Thyroid gland (tissue), 4 donors: ENCODE results near the gene DOCK8. TPM values are rescaled to one million over a fixed set of nuclear protein-coding genes. Genes with fewer than 3 reads are reported as not detected.

Source experiments
- DNase-seq, 2 donors: peaks; one replicate each; pipeline ENCODE4 v3.0.0-alpha.2; 2019
- H3K27ac ChIP-seq, 3 donors: fragments of 200-600 bp; sonication (generic); 1 replicate in 2 of 3; 2 replicates in 1 of 3; pipeline ENCODE4 v1.5.1; 2016 to 2019; ENCODE audit warnings: mild to moderate bottlenecking in 1 of 3, moderate library complexity in 1 of 3
- H3K27me3 ChIP-seq: fragments of 200-600 bp; sonication (generic); one replicate; pipeline ENCODE4 v1.5.1; 2019
- H3K36me3 ChIP-seq, 2 donors: fragments of 200-600 bp; sonication (generic); one replicate each; pipeline ENCODE4 v1.5.1; 2016 to 2019
- H3K4me1 ChIP-seq, 2 donors: fragments of 200-600 bp; sonication (generic); one replicate each; pipeline ENCODE4 v1.5.1; 2017 to 2019
- H3K4me3 ChIP-seq, 3 donors: fragments of 200-600 bp; sonication (generic); replicated peaks in 1 of 3; 1 replicate in 2 of 3; 2 replicates in 1 of 3; pipeline ENCODE4 v1.5.1; 2016; ENCODE audit warnings: mild to moderate bottlenecking in 1 of 3
- H3K9me3 ChIP-seq: fragments of 200-600 bp; sonication (generic); one replicate; pipeline ENCODE4 v1.5.1; 2017
- CTCF ChIP-seq, 6 experiments: fragments of 200-600 bp in 3 of 6; fragments of 450-650 bp in 3 of 6; sonication (generic) in 3 of 6; IDR thresholded peaks; one replicate each; pipeline ENCODE4 v1.5.1; 2016 to 2019; ENCODE audit warnings: antibody characterized with exemption in 6 of 6, mild to moderate bottlenecking in 2 of 6, inconsistent platforms in 1 of 6, moderate library complexity in 1 of 6
- POLR2A ChIP-seq, 2 donors: fragments of 450-650 bp; IDR thresholded peaks; one replicate each; pipeline ENCODE4 v1.6.1; 2017; ENCODE audit warnings: antibody characterized with exemption in 2 of 2, mild to moderate bottlenecking in 2 of 2, moderate library complexity in 1 of 2
- WGBS, 2 donors: methylation state at CpG; one replicate each; pipeline ENCODE4 v1.1.5; 2017; 5-methylcytosine and 5-hydroxymethylcytosine counted together
- intact Hi-C: fragments of 100-400 bp; cut with DNase I; formaldehyde crosslinking; loops from one replicate; pipeline ENCODE4 v1.15.1; 2023
- total RNA-seq, 4 donors: library from RNA; depleted of rRNA; stranded (reverse); fragments of >200 nt; gene quantifications; one replicate each; pipeline ENCODE4 v1.2.3, GENCODE V29; 2016

Gene DOCK8
- total RNA-seq, 4 donors from 2014 or later, result 10.1 to 19.5 (median 16.0) TPM

DNA sequence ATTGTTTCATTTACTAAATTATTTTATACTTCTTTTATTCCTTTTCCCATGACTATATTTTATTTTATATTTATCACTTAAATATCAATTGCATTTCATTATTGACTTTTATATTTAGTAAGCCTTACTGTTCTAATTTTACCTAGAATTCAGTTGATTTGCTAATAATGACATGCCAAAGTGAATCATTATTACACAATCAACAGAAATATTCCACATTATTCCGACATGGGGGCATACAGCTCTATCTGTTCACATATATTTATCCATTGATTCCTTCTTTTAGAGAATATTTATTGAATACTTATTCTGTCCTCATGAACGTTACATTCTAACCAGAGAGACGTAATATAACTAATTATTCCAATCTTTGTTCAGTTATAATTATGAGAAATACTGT is 221.8 kb downstream of the DOCK8 start:
- Histone ChIP-seq H3K36me3 (peaks cover 0 to 4% of the 10 kb centered on the region in 2 donors), H3K27me3 (no peaks in the 10 kb centered on the region), H3K9me3 (no peaks in the 10 kb centered on the region), H3K4me3 (no peak overlapping the region), H3K4me1 (peaks cover 0 to 10% of the 10 kb centered on the region in 2 donors), H3K27ac (peak overlapping the region in 2 of 3 donors; percentile 14 to 22)
- no peak for DNase-seq
- no peak for TF ChIP-seq CTCF (IDR thresholded peaks at IDR 0.05)
- TF ChIP-seq POLR2A (IDR thresholded peaks at IDR 0.05), result no peak
- intact Hi-C loops, result no loop called here
- WGBS, 2 donors, result 65 to 98% methylated on average over 3 of the region's 3 CpGs

DNA sequence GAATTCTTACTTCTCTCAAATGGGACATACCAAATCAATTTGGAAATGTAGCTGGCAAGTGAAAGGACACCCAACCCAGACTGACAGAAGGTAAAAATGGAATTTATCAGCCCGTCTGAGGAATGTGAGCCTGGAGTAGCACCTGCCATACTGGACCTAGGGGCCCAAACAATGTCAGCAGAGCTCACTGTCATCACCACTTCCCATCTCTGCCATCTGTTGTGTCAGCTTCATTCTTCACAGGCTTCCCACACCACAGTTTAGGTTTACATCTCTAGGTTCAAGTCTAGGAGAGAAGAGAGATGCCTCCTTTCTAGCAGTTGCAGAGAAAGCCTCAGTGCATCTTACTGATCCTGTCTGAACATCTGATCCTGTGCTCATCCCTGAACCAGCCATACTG is 222.4 kb downstream of the DOCK8 start:
- Histone ChIP-seq H3K4me3 (no peak overlapping the region), H3K27me3 (no peaks in the 10 kb centered on the region), H3K36me3 (peaks cover 0 to 4% of the 10 kb centered on the region in 2 donors), H3K9me3 (no peaks in the 10 kb centered on the region), H3K27ac (peak overlapping the region in 2 of 3 donors; percentile 14 to 22), H3K4me1 (peaks cover 0 to 10% of the 10 kb centered on the region in 2 donors)
- no peak for DNase-seq
- TF ChIP-seq CTCF (IDR thresholded peaks at IDR 0.05), result no peak
- TF ChIP-seq POLR2A (IDR thresholded peaks at IDR 0.05), result no peak
- WGBS, 2 donors, result 88 to 92% methylated on average over 1 of the region's 1 CpG
- intact Hi-C loops, result no loop called here

DNA sequence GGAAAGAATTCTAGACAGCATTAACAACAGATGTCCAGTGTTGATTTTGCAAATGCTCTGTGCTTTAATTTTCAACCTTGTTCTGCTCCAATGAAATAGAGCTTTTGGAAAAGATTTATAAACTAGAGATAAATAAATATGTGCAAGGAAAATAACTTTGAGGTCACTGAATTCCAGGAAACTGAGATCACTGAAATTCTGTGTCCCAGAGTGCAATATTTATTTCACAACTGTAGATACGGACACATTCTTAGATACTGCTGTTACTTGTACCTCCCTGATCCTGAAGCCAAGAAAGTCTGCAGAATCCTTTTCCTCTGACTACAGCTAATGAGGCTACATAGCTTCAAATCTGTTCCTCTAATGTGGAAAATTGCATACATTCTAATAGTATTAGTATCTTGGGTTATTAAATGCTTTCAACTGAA is 222.9 kb downstream of the DOCK8 start:
- WGBS, 2 donors, result 66 to 73% methylated on average over 1 of the region's 1 CpG
- peak overlapping the region in 2 of 3 donors; percentile 14 to 22 for H3K27ac ChIP-seq

DNA sequence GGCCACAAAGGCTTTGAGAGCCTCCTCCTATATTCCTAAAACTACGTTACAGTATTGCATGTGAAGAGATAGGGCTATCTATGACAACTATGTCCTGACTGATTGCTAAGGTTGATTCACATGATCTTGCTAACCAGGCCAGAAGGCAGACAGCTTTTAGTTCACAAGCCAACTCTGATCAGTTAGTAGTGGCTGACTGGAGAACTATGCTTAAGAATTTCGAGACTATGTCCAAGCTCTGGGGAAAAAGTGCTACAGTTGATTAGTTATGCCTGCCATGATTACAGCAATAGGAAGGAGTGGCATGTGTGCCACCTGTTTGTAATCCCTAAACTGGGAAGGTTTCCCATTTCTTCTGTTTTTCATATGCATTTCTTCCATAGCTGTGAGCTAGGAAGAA is 223.4 kb downstream of the DOCK8 start:
- 48 to 91% methylated on average over 2 of the region's 2 CpGs for WGBS, 2 donors
- intact Hi-C loops, result no loop called here
- no peak overlapping the region for H3K4me3 ChIP-seq
- peaks cover 0 to 10% of the 10 kb centered on the region in 2 donors for H3K4me1 ChIP-seq
- no peak for DNase-seq
- H3K36me3 ChIP-seq, result peaks cover 0 to 4% of the 10 kb centered on the region in 2 donors
- peak overlapping the region in 2 of 3 donors; percentile 14 to 22 for H3K27ac ChIP-seq
- no peaks in the 10 kb centered on the region for H3K9me3 ChIP-seq
- TF ChIP-seq POLR2A (IDR thresholded peaks at IDR 0.05) (no peak), CTCF (IDR thresholded peaks at IDR 0.05) (no peak)
- H3K27me3 ChIP-seq, result no peaks in the 10 kb centered on the region

More for the DNA sequence above, 222.9 kb downstream of the DOCK8 start:
- peaks cover 0 to 4% of the 10 kb centered on the region in 2 donors for H3K36me3 ChIP-seq
- no peak for TF ChIP-seq CTCF (IDR thresholded peaks at IDR 0.05)
- TF ChIP-seq POLR2A (IDR thresholded peaks at IDR 0.05), result no peak
- intact Hi-C loops, result no loop called here
- no peak for DNase-seq
- peaks cover 0 to 10% of the 10 kb centered on the region in 2 donors for H3K4me1 ChIP-seq
- no peaks in the 10 kb centered on the region for H3K9me3 ChIP-seq
- H3K4me3 ChIP-seq, result no peak overlapping the region
- no peaks in the 10 kb centered on the region for H3K27me3 ChIP-seq

DNA sequence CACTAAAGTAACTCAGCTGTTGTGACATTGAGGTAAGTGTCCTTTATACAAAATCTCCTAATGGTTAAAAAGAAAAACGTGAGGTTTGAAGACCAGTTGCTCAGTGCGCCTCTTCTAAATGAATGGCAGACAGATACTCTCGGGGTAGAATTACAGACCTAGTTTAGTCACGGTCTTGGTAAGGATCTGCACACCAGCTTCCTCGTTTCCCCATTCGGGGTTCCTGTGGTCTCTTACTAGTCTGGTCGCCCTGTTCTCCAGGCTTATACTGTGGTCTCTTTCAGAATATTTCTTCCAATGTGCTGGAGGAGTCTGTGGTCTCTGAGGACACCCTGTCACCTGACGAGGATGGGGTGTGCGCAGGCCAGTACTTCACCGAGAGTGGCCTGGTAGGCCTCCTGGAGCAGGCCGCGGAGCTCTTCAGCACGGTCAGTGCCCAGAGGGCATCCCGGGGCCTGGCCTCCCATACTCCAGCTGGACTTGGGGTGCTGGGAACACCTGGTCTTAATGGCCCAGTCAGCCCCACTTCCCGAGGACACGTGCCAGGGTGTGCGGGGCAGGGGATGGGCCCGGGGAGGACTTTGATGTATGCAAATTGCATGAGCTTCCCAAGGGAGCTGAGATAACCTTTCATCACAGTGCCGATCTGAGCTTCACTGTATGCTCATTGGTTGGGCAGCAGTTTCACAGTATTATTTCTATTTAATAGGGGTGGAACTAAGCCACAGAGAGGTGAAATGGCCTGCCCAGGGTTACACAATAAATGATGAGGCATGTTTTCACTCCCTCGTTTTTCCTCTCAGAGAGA is 224.5 kb downstream of the DOCK8 start:
- no peak overlapping the region for H3K27ac ChIP-seq
- 76 to 92% methylated on average over 12 to 17 of the region's 20 CpGs for WGBS, 2 donors
- TF ChIP-seq POLR2A (IDR thresholded peaks at IDR 0.05), result no peak
- TF ChIP-seq CTCF (IDR thresholded peaks at IDR 0.05), result no peak
- intact Hi-C loops, result no loop called here
- no peak overlapping the region for H3K4me3 ChIP-seq
- no peak for DNase-seq
- no peaks in the 10 kb centered on the region for H3K9me3 ChIP-seq
- H3K4me1 ChIP-seq, result peaks cover 0 to 10% of the 10 kb centered on the region in 2 donors
- H3K36me3 ChIP-seq, result peaks cover 0 to 10% of the 10 kb centered on the region in 2 donors
- no peaks in the 10 kb centered on the region for H3K27me3 ChIP-seq
